GM20431 (cell line): ENCODE results near the gene LAPTM4A.
"Not testable (repeated sequence)": the region's sequence is repeated elsewhere in the genome, so short reads cannot be mapped to it uniquely, and the experiment has no call there.

ENCODE experiments used
- in situ Hi-C: fragments of 300-500 bp; cut with MseI, MboI; formaldehyde crosslinking; loops from one replicate; pipeline ENCODE4 v1.15.0; 2020; ENCODE audit warnings: low sequenced_read_pairs; ENCODE audit not compliant: unreplicated experiment

Gene LAPTM4A

GRCh38 chr2:20051532-20052228, at the start of gene LAPTM4A:
Gene LAPTM4A (minus strand): TSS chr2:20051628. CDS start chr2:20051520, 108 bp downstream.
- in situ Hi-C loops = no loop called here

DNA sequence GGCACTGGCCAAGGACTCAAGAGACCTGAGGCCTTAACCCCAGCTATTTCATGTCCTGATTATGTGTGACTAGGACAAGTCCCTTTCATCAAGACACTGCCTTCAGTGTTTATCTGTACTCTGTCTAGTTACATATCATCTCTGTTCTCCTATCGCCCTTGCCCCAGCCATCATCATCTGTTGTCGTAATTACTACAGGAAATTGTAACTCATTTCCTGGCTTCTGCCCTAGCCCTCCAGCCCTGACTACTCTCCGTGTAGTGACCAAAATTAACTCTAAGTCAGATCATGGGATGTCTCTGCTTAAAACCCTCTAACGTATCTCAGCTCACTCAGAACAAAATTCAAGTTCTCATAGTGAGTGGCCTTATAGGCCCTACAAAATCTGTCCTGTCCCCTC, 49.3 kb upstream of the LAPTM4A start:
- in situ Hi-C loops = no loop called here

DNA sequence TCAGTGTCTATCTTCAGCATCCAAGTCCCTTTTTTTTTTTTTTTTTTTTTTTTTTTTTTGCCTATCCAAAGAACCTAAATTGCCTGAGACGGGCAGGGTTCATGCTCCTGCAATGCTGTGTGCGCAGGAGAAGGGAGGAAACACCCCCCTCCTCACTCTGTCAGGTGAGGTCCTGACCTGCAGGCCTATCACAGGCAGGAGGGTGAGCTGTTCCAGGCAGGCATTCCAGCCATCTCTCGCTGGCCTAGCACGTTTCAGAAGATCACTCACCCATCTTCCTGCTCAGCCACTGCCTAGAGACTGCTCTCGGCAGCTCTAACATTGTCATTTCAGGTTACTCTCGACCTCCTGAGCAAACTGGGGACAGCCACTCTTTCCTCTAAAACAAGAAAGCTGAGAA, 48.4 kb upstream of the LAPTM4A start:
- in situ Hi-C loops = loop anchor here (10.0 kb wide), 1 partner anchor 85 kb away; the partner anchor contains the start of gene MATN3

DNA sequence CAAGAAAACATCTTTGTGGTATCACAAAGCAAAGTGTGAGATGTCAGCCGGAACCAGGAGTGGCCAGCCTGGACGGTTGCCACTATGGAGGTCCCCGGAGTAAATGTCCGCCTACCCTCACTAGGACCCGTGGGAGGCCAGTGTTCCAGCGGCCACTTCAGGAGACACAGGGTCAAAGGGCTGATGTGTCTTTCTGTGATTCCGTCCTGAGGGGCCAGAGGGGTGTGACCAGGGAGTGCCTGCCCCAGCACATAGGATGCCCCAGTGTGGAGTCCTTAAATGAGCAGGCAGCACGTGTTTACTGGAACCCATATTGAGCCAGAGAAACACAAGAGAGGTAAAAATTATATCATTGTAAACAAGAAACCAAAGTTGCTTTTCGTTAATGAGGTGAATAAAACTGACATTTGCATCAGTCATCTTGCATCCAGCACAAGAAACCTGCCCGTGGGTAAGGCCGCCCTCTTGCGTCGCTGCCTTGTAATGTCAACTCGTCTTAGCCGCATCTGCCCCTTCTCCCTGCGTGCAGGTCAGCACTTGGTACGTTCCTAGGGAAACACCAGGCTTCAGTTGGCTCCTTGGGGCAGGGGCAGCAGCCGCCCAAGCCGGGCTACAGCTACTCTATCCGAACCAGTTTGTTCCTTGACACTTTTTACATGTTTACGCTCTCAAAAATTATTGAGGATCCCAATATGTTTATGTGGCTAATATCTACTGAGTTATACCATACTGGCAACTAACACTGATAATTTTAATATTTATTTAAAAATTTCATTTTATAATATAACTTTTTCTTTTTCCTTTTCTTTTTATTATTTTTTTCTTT, 46.7 kb upstream of the LAPTM4A start:
- in situ Hi-C loops = loop anchor here (10.0 kb wide), 1 partner anchor 83 kb away; the partner anchor contains the start of gene MATN3

DNA sequence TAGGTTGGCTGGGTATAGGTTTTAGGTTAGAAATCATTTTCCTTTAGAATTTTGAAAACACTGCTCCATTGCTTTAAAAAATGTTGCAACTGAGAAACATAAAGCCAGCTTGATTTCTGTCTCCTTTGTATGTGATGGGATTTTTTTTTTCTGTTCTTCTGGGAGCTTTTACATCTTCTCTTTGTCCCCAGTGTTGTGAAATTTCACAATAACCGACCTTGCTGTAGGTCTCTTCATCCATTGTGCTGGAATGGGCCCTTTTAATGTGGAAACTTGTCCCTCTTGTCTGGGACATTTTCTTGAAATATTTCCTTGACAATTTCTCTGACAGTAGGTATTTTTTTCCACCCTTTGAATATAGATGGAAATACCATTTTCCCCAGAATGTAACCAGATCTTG, 44.0 kb upstream of the LAPTM4A start:
- in situ Hi-C loops = loop anchor here (10.0 kb wide), 1 partner anchor 81 kb away; the partner anchor contains the start of gene MATN3

GRCh38 chr2:20094955-20095354, 43.5 kb upstream of the LAPTM4A start:
- in situ Hi-C loops = loop anchor here (10.0 kb wide), 1 partner anchor 80 kb away; the partner anchor contains the start of gene MATN3

GRCh38 chr2:20094142-20094755, 42.8 kb upstream of the LAPTM4A start:
- in situ Hi-C loops = loop anchor here (10.0 kb wide), 1 partner anchor 79 kb away; the partner anchor contains the start of gene MATN3

DNA sequence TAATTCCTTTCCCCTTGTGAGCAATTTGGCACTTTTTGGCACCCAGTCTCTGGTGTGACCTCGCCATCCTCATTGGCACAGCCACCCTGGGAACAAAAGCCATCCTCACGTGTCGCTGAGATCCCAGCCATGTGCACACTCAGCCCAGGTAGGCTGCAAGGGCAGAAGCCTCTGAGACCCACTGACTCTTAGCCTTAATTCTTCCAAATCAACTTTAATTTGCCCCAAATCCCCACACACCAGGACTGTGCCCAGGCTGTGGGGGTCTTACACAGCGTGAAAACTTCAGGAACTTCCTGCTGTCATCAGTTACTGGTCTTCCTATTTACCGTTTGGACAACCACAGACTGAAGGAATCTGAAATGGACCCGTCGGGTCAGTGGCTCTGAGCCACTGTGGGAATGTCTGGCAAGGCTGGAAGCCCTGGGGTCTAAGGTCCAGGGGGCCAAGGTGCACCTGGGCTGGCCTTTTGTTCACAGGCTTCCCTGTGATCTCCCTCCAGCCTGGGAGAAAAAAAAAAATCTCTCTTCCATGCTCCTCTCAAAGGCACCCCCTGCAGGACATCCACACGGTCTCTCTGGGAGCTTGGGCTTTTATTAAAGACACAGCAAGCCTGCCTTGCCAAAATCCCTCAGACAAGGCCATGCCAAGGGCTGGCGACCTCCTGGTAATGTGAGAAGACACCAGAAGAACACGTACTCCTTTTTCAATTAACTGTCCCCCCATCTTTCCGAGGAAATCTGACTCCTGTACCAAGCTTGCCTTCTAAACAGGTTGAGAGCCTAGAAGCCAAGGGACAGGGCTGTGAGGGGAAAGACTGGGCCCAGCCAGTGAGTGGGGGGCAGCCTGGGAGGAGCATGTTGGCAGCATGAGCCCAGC, 42.1 kb upstream of the LAPTM4A start:
- in situ Hi-C loops = loop anchor here (10.0 kb wide), 1 partner anchor 79 kb away; the partner anchor contains the start of gene MATN3

DNA sequence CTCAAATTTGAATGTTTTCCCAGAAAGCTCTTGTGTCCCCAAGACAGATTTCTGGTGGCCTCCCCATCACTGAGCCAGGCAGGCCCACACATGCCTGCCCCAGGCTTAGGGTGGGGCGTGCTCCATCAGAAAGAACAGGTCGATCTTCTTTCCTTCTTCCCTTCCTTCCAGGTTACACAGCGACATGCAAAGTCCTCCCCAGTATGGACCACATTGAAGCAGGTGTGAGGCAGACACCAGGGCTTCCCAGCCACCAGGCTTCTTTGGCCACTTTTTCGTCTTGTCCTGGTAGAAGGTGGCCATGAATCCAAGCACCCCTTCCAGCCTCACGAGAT, 41.4 kb upstream of the LAPTM4A start:
- in situ Hi-C loops = loop anchor here (10.0 kb wide), 1 partner anchor 78 kb away; the partner anchor contains the start of gene MATN3

DNA sequence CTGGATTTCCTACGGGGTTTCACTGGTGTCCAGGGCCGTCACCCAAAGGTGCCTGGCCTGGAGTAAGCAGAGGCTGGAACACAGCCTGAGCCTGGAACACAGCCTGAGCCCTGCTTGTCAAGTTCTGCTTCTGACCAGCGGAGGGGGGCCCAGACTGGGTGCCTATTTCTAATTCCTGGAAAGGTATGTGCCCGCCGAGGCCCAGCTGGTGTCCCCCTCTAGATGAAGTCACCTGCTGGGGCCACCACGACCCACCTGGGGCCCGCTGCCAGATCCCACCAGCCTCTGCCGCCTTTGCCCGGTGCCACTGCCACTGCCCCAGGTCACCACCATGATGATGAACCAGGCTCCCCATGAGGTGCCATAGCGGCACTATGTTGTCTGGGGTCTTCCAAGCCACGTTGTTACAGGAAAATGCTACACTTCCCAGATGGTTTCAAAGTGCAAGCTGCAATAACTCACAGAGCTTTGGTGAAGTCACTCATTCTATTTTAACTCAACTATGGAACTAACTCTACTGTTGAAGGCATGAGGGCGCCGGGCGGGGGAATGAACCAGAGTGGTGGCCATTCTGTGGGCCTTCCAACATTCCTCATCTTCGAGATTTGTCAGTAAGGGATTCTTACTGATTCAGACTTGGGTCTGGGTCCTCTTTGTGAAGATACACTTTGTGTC, 40.9 kb upstream of the LAPTM4A start:
- in situ Hi-C loops = loop anchor here (10.0 kb wide), 1 partner anchor 78 kb away; the partner anchor contains the start of gene MATN3

- in situ Hi-C loops = loop anchor here (10.0 kb wide), 1 partner anchor 77 kb away; the partner anchor contains the start of gene MATN3
These were observed 40.0 kb upstream of the LAPTM4A start for GRCh38 chr2:20091305-20091991.

DNA sequence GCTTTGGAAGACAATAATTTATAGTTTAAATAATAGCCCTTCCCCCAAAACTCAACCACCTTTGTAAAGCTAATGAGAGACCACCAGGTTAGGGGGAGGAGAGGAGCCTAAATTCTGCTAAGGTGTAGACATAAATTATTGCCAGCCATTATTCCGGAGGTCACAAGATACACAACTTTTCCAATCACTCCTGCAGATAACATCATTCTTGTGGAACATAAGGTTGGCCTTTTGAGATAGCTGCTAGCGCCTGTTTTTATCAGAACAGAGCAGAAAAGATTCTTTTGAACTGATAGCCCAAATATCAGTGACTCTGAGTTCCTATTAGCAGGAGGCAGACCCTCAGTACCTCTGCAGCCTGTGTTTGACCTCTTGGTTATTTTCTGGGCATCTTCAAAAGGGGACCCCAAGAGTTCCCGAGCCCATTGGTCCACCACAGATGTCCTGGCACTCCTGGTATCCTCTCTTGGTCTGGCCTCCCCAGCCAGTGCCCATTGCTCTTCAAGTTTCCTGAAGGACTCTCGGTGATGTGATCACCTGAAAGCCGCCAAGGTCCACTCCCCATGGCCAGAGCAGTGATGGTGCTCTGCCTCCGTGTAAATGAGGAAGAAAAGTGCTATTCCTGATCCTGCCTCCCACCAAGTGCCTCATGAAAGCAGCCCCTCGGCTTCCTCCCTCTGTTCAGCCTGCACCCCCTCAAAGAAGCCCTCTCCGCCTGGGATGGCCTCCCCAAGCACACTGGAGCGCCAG, 38.5 kb upstream of the LAPTM4A start:
- in situ Hi-C loops = loop anchor here (10.0 kb wide), 1 partner anchor 75 kb away; the partner anchor contains the start of gene MATN3

- in situ Hi-C loops = not testable (repeated sequence)
These were observed 34.5 kb upstream of the LAPTM4A start for GRCh38 chr2:20085909-20086308.

DNA sequence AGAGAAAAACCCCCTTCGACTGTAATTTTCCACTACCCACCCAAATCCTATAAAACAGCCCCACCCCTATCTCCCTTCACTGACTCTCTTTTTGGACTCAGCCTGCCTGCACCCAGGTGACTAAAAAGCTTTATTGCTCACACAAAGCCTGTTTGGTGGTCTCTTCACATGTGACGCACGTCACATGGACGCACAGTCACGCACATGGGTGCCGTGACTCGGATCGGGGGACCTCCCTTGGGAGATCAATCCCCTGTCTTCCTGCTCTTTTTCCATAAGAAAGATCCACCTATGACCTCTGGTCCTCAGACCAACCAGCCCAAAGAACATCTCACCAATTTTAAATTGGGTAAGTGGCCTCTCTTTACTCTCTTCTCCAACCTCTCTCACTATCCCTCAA, 31.4 kb upstream of the LAPTM4A start:
- in situ Hi-C loops = not testable (repeated sequence)

- in situ Hi-C loops = no loop called here
These were observed 30.4 kb upstream of the LAPTM4A start for GRCh38 chr2:20081841-20082240.

- in situ Hi-C loops = no loop called here
These were observed 29.5 kb upstream of the LAPTM4A start for GRCh38 chr2:20080839-20081415.

- in situ Hi-C loops = no loop called here
These were observed 29.0 kb upstream of the LAPTM4A start for GRCh38 chr2:20080428-20080827.
